ENCODE results near the gene MPPED2.

Gene MPPED2

GRCh38 chr11:30454111-30454510, 132.0 kb downstream of the MPPED2 start:
- DNase-seq, result no peak

GRCh38 chr11:30453705-30454104, 132.4 kb downstream of the MPPED2 start:
- no peak for DNase-seq

GRCh38 chr11:30452842-30453241, 133.3 kb downstream of the MPPED2 start:
- DNase-seq, result no peak

- DNase-seq, result no peak
These were observed 134.0 kb downstream of the MPPED2 start for GRCh38 chr11:30452114-30452513.

GRCh38 chr11:30451626-30452025, 134.5 kb downstream of the MPPED2 start:
- no peak for DNase-seq

GRCh38 chr11:30451167-30451566, 135.0 kb downstream of the MPPED2 start:
- no peak for DNase-seq

GRCh38 chr11:30447058-30447640, 139.0 kb downstream of the MPPED2 start:
- no peak for DNase-seq

GRCh38 chr11:30446520-30446919, 139.6 kb downstream of the MPPED2 start:
- DNase-seq, result no peak

- DNase-seq, result no peak
These were observed 141.1 kb downstream of the MPPED2 start for GRCh38 chr11:30445056-30445455.

GRCh38 chr11:30440510-30440909, 145.6 kb downstream of the MPPED2 start:
- DNase-seq, result no peak

- no peak for DNase-seq
These were observed 149.4 kb downstream of the MPPED2 start for GRCh38 chr11:30436801-30437200.

- no peak for DNase-seq
These were observed 150.7 kb downstream of the MPPED2 start for GRCh38 chr11:30435488-30435887.

- DNase-seq, result no peak
These were observed 151.3 kb downstream of the MPPED2 start for GRCh38 chr11:30434901-30435300.

GRCh38 chr11:30433831-30434230, 152.3 kb downstream of the MPPED2 start:
- DNase-seq, result no peak

GRCh38 chr11:30432716-30433115, 153.4 kb downstream of the MPPED2 start:
- no peak for DNase-seq

- DNase-seq, result no peak
These were observed 154.0 kb downstream of the MPPED2 start for GRCh38 chr11:30432178-30432577.

- no peak for DNase-seq
These were observed 154.9 kb downstream of the MPPED2 start for GRCh38 chr11:30431127-30431814.

GRCh38 chr11:30429550-30429949, 156.6 kb downstream of the MPPED2 start:
- DNase-seq, result no peak

GRCh38 chr11:30426781-30427180, 159.4 kb downstream of the MPPED2 start:
- DNase-seq, result no peak

GRCh38 chr11:30424844-30425243, 161.3 kb downstream of the MPPED2 start:
- DNase-seq, result peak in 1 of 56 donors; percentile 6

- peak in 2 of 56 donors; percentile 7 to 17 for DNase-seq
These were observed 161.8 kb downstream of the MPPED2 start for GRCh38 chr11:30424321-30424720.

- no peak for DNase-seq
These were observed 162.3 kb downstream of the MPPED2 start for GRCh38 chr11:30423886-30424285.

GRCh38 chr11:30423279-30423648, 162.9 kb downstream of the MPPED2 start:
- no peak for DNase-seq
